Activated CD8-positive, alpha-beta T cell treated with anti-CD3 and anti-CD28 coated beads, Interleukin-2, amount 10 ng/mL, durations not matched to agents 7 days and 5 days (primary cell): ENCODE results near the gene SLC24A3. TPM values are rescaled to one million over a fixed set of nuclear protein-coding genes. Genes with fewer than 3 reads are reported as not detected.

Experiments
- ATAC-seq: fragments of 150-1000 bp; cut with Tn5 transposase; one replicate; pipeline ENCODE4 v1.10.0; 2021; ENCODE audit warnings: moderate library complexity
- CTCF ChIA-PET: fragments of 350-600 bp; sonication (Branson Sonifier 250); formaldehyde crosslinking; loops from one replicate; lab custom pipeline; 2021; ENCODE audit warnings: antibody characterized with exemption; lab: Charles Lee
- POLR2A ChIA-PET: fragments of 350-600 bp; sonication (Branson Sonifier 250); formaldehyde crosslinking; loops from one replicate; lab custom pipeline; 2021; ENCODE audit warnings: antibody characterized with exemption; lab: Charles Lee
- DNase-seq: peaks from one replicate; pipeline ENCODE4 v3.0.0-alpha.2; 2020
- H3K27ac Mint-ChIP-seq: one replicate; pipeline ENCODE4 v1.8.0; 2021; ENCODE audit warnings: mild to moderate bottlenecking, mixed read lengths
- H3K27me3 Mint-ChIP-seq: one replicate; pipeline ENCODE4 v1.8.0; 2021; ENCODE audit warnings: low read depth, mixed read lengths
- H3K36me3 Mint-ChIP-seq: one replicate; pipeline ENCODE4 v1.8.0; 2021; ENCODE audit warnings: low read depth, mixed read lengths
- H3K4me1 Mint-ChIP-seq: one replicate; pipeline ENCODE4 v1.8.0; 2021; ENCODE audit warnings: low read depth, mixed read lengths
- H3K4me3 Mint-ChIP-seq: one replicate; pipeline ENCODE4 v1.8.0; 2021; ENCODE audit warnings: mild to moderate bottlenecking, mixed read lengths
- H3K9me3 Mint-ChIP-seq: one replicate; pipeline ENCODE4 v1.8.0; 2022; ENCODE audit warnings: mixed read lengths; ENCODE audit not compliant: insufficient read depth
- total RNA-seq, 2 experiments: library from RNA; stranded (reverse); gene quantifications; one replicate each; pipeline ENCODE4 v1.2.3, GENCODE V29; 2021

Gene SLC24A3
- total RNA-seq, 2 experiments from 2014 or later: not detected

DNA sequence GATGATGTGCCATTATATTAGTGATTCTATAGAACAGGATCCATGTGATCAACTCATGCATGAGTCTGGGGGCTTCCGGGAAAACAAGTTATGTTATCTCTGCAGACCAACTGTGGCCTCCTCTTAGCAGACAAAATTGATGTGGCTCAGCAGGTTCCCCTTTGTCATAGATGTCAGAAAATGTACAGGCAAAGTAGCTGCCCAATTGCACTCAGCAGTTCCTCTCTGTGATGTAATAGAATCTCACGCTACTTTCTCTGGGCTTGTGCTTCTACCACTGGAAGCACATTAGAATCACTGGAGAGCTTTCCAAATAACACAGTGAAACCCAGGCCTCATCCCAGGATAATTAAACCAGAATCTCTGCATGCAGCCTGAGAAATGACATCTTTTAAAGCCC is 253.1 kb downstream of the SLC24A3 start:
- Mint-ChIP-seq H3K27me3 (peaks cover 5% of the 10 kb centered on the region), H3K4me3 (no peak overlapping the region), H3K27ac (no peak overlapping the region), H3K9me3 (no peaks in the 10 kb centered on the region), H3K4me1 (no peaks in the 10 kb centered on the region), H3K36me3 (no peaks in the 10 kb centered on the region)
- CTCF ChIA-PET: no interaction called here
- DNase-seq (no peak), ATAC-seq (no peak)
- POLR2A ChIA-PET: no interaction called here

DNA sequence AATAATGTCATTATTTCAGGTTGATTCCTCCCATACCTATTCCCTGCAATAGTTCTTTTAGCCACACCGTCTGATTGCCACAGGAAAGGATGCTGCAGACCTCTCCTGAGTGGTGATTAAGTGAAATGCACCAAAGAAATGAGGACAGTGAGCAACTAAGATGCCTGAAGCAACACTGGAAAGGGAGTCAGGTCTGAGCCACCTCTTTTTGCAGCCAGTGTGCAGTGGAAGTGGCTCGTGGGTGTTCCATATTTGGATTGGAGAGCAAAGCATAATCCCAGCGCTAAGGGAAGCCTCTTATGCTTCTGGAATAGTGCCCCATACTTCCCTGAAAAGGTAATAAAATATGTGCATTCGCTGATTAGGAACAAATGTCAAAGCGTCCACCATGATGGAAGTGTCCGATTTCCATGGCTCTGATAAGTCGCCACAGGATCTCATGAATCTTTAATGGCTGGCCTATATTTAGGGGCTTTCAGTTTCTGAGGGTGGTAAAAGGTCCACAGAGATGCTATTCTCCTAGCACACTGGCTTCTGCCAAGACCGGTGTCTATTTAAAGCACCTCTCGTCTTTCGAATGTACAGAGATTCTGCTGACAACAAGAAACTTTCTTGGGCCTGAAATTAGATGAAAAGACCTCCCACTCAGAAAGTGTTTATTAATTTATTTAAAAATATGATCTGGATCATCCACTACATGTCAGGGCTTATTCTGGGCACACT is 253.9 kb downstream of the SLC24A3 start:
- POLR2A ChIA-PET: no interaction called here
- Mint-ChIP-seq H3K9me3 (no peaks in the 10 kb centered on the region), H3K4me3 (no peak overlapping the region), H3K4me1 (no peaks in the 10 kb centered on the region), H3K27me3 (peaks cover 5% of the 10 kb centered on the region), H3K36me3 (no peaks in the 10 kb centered on the region), H3K27ac (no peak overlapping the region)
- ATAC-seq: no peak
- CTCF ChIA-PET: no interaction called here
- DNase-seq: no peak

GRCh38 chr20:19473216-19473921 is 260.9 kb downstream of the SLC24A3 start:
- H3K36me3 Mint-ChIP-seq: no peaks in the 10 kb centered on the region
- ChIA-PET CTCF (no interaction called here), POLR2A (no interaction called here)

GRCh38 chr20:19473922-19474286 is 261.5 kb downstream of the SLC24A3 start:
- POLR2A ChIA-PET: no interaction called here
- CTCF ChIA-PET: no interaction called here
- H3K9me3 Mint-ChIP-seq: no peaks in the 10 kb centered on the region
- H3K4me3 Mint-ChIP-seq: no peak overlapping the region
- ATAC-seq: no peak
- H3K27me3 Mint-ChIP-seq: peaks cover 3% of the 10 kb centered on the region
- no peaks in the 10 kb centered on the region for H3K36me3 Mint-ChIP-seq
- DNase-seq: no peak
- peaks cover 12% of the 10 kb centered on the region for H3K4me1 Mint-ChIP-seq
- H3K27ac Mint-ChIP-seq: no peak overlapping the region

More at GRCh38 chr20:19473216-19473921, 260.9 kb downstream of the SLC24A3 start:
- H3K27me3 Mint-ChIP-seq: peaks cover 7% of the 10 kb centered on the region
- H3K27ac Mint-ChIP-seq: no peak overlapping the region
- no peak overlapping the region for H3K4me3 Mint-ChIP-seq
- no peak for DNase-seq
- H3K4me1 Mint-ChIP-seq: peaks cover 7% of the 10 kb centered on the region
- H3K9me3 Mint-ChIP-seq: no peaks in the 10 kb centered on the region
- no peak for ATAC-seq

- no peaks in the 10 kb centered on the region for H3K9me3 Mint-ChIP-seq
- no peaks in the 10 kb centered on the region for H3K36me3 Mint-ChIP-seq
- no peak overlapping the region for H3K4me3 Mint-ChIP-seq
- ATAC-seq (no peak), DNase-seq (peak; percentile 30)
- peaks cover 3% of the 10 kb centered on the region for H3K27me3 Mint-ChIP-seq
- ChIA-PET POLR2A (no interaction called here), CTCF (no interaction called here)
- peaks cover 18% of the 10 kb centered on the region for H3K4me1 Mint-ChIP-seq
- H3K27ac Mint-ChIP-seq: no peak overlapping the region
Measured at GRCh38 chr20:19478320-19478895, 266.0 kb downstream of the SLC24A3 start.

- no peaks in the 10 kb centered on the region for H3K36me3 Mint-ChIP-seq
- no peak overlapping the region for H3K27ac Mint-ChIP-seq
- ATAC-seq (no peak), DNase-seq (no peak)
- no peak overlapping the region for H3K4me3 Mint-ChIP-seq
- no peaks in the 10 kb centered on the region for H3K9me3 Mint-ChIP-seq
- H3K4me1 Mint-ChIP-seq: peaks cover 17% of the 10 kb centered on the region
- CTCF ChIA-PET: no interaction called here
- peaks cover 7% of the 10 kb centered on the region for H3K27me3 Mint-ChIP-seq
- POLR2A ChIA-PET: no interaction called here
Measured at GRCh38 chr20:19482726-19483125, 270.3 kb downstream of the SLC24A3 start.

DNA sequence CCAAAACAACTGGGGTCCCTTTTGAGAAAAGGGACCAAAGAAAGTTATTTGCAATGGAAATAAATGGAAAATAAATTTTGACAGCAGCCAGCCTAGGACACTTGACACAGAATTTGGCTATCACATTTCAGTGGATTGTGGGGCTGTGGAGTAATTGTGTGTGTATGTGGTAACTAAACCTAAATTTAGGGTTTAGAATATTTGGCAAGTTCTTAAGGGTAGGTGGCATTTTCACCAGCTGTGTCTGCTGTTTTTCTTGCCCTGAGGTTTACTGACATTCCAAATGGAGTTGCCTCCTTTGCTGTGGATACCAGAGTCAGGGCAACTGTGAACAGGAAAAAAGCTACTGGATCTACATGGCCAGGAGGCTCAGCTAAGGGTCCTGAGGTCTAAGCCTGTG is 270.9 kb downstream of the SLC24A3 start:
- no peaks in the 10 kb centered on the region for H3K9me3 Mint-ChIP-seq
- DNase-seq (no peak), ATAC-seq (no peak)
- no peak overlapping the region for H3K27ac Mint-ChIP-seq
- H3K36me3 Mint-ChIP-seq: no peaks in the 10 kb centered on the region
- no peak overlapping the region for H3K4me3 Mint-ChIP-seq
- peaks cover 9% of the 10 kb centered on the region for H3K27me3 Mint-ChIP-seq
- ChIA-PET POLR2A (no interaction called here), CTCF (no interaction called here)
- H3K4me1 Mint-ChIP-seq: peaks cover 11% of the 10 kb centered on the region

GRCh38 chr20:19486446-19486845 is 274.0 kb downstream of the SLC24A3 start:
- H3K4me1 Mint-ChIP-seq: no peaks in the 10 kb centered on the region
- DNase-seq (no peak), ATAC-seq (no peak)
- ChIA-PET POLR2A (no interaction called here), CTCF (no interaction called here)
- H3K4me3 Mint-ChIP-seq: no peak overlapping the region
- H3K9me3 Mint-ChIP-seq: no peaks in the 10 kb centered on the region
- H3K27me3 Mint-ChIP-seq: peaks cover 7% of the 10 kb centered on the region
- no peak overlapping the region for H3K27ac Mint-ChIP-seq
- H3K36me3 Mint-ChIP-seq: no peaks in the 10 kb centered on the region

DNA sequence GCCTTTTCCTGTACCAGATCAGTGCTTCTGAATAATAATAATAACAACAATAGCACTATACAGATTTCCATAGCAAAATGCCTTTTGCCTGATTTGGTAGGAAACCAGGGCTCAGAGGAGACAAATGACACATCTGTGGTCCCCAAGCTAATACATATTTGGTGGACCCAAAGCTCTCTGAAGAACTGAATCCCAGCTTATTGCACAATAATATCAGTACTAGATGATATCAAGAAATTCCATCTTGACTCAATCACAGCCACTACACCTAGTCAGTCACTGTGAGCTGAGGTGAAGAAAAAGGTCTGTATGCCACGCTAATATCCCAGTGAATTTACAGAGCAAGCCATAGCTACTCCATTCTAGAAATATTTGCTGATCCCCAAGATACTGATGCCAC is 275.0 kb downstream of the SLC24A3 start:
- ATAC-seq: no peak
- Mint-ChIP-seq H3K36me3 (no peaks in the 10 kb centered on the region), H3K27me3 (peaks cover 7% of the 10 kb centered on the region), H3K9me3 (no peaks in the 10 kb centered on the region), H3K27ac (no peak overlapping the region), H3K4me3 (no peak overlapping the region), H3K4me1 (no peaks in the 10 kb centered on the region)
- ChIA-PET CTCF (no interaction called here), POLR2A (no interaction called here)
- DNase-seq: no peak

DNA sequence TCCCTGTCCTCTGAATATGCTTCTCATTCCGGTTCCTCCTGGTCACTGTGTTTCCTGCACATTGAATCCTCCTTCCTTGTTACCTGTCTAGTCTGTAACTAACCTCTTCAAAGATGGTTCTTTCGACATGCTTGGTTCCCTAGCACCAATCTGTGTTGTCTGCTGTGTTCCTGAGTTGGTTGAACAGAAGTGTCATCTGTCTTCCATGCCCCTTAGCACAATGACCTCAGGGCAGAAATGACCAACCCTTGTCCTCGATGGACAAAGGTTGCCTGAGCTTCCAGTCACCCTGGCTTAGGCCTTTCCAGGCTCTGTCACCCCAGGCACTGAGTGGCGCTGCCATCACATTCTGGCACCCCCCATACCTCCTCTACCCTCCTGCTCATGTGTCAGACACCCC is 278.8 kb downstream of the SLC24A3 start:
- ATAC-seq (no peak), DNase-seq (no peak)
- H3K27ac Mint-ChIP-seq: no peak overlapping the region

GRCh38 chr20:19492116-19492515 is 279.7 kb downstream of the SLC24A3 start:
- CTCF ChIA-PET: no interaction called here
- Mint-ChIP-seq H3K36me3 (no peaks in the 10 kb centered on the region), H3K4me3 (no peak overlapping the region), H3K27me3 (peaks cover 5% of the 10 kb centered on the region), H3K4me1 (no peaks in the 10 kb centered on the region), H3K9me3 (no peaks in the 10 kb centered on the region), H3K27ac (no peak overlapping the region)
- POLR2A ChIA-PET: no interaction called here
- DNase-seq: no peak
- no peak for ATAC-seq

More for the DNA sequence above, 278.8 kb downstream of the SLC24A3 start:
- POLR2A ChIA-PET: no interaction called here
- no peak overlapping the region for H3K4me3 Mint-ChIP-seq
- peaks cover 5% of the 10 kb centered on the region for H3K27me3 Mint-ChIP-seq
- H3K4me1 Mint-ChIP-seq: no peaks in the 10 kb centered on the region
- H3K36me3 Mint-ChIP-seq: no peaks in the 10 kb centered on the region
- H3K9me3 Mint-ChIP-seq: no peaks in the 10 kb centered on the region
- CTCF ChIA-PET: no interaction called here

- no peak overlapping the region for H3K4me3 Mint-ChIP-seq
- POLR2A ChIA-PET: no interaction called here
- no peak for DNase-seq
- no peak overlapping the region for H3K27ac Mint-ChIP-seq
- H3K36me3 Mint-ChIP-seq: no peaks in the 10 kb centered on the region
- CTCF ChIA-PET: no interaction called here
- H3K4me1 Mint-ChIP-seq: no peaks in the 10 kb centered on the region
- no peaks in the 10 kb centered on the region for H3K9me3 Mint-ChIP-seq
- ATAC-seq: no peak
- peaks cover 3% of the 10 kb centered on the region for H3K27me3 Mint-ChIP-seq
Measured at GRCh38 chr20:19492687-19493336, 280.4 kb downstream of the SLC24A3 start.
